Measurements from ENCODE around the gene SMAP2. TPM values are rescaled to one million over a fixed set of nuclear protein-coding genes. Genes with fewer than 3 reads are reported as not detected.

SMAP2 gene
- total and polyA plus RNA-seq, 2 donors (not counting 1 experiment from before 2014, with no cell fraction given) = 16.7 to 28.7 TPM

DNA sequence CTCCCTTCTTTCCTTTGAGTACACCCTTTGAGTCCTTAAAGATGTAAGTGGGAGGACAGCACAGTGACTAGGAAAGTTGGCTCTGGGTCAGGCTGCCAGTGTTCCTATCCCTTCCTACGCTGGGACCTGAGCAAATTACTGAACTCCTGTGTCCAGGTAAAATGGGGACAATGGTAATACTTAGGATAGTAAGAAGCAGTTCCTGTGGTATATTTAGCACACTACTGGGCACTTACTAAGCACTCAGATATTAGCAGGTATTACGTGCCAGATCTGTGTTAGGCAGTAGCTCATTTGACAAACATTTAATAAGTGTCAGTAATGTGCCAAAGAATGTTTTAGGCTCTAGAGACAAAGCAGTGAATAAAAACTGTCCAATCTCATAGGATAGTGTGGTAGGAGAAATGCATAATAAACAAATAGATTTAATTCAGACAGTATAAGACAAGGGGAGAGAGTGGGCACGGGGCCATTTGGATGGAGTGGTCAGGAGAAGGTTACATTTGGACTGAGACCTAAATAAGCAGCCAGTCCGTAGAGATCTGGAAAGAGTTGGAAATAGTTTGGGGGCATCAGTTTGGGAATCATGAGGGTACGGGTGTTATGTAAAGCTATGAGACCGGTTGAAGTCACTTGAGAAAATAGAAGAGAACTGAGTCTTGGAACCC is 50.6 kb downstream of the SMAP2 start:
- Histone ChIP-seq H3K27me3 (ENCODE audit: control insufficient read depth, insufficient read depth, low read length) (no peaks in the 10 kb centered on the region), H3K4me1 (ENCODE audit: control insufficient read depth, extremely low read depth, insufficient read depth, low read length) (peaks cover 6% of the 10 kb centered on the region), H3K79me2 (ENCODE audit: control insufficient read depth, insufficient read depth, low read length) (no peaks in the 10 kb centered on the region), H3K27ac (ENCODE audit: insufficient read depth, low read length) (no peak overlapping the region), H3K9ac (ENCODE audit: insufficient read depth, low read length) (no peak overlapping the region), H4K20me1 (ENCODE audit: control insufficient read depth, extremely low read depth, insufficient read depth, low read length) (no peaks in the 10 kb centered on the region), H2AFZ (ENCODE audit: low read length) (no peak overlapping the region), H3K9me3 (ENCODE audit: control insufficient read depth, insufficient read depth, low read depth, low read length) (no peaks in the 10 kb centered on the region), H3K4me2 (ENCODE audit: extremely low read depth, insufficient read depth, low read length) (no peak overlapping the region), H3K4me3 (replicated peaks in 1 of 4; ENCODE audit: control extremely low read depth in 1 of 4, insufficient read depth in 1 of 4, low read depth in 3 of 4, low read length in 4 of 4) (no peak overlapping the region), H3K36me3 (ENCODE audit: control insufficient read depth, insufficient read depth, low read length) (no peaks in the 10 kb centered on the region)
- DNase-seq (ENCODE audit: low read depth in 2 of 2) = no peak
- TF ChIP-seq, protein P1, sequence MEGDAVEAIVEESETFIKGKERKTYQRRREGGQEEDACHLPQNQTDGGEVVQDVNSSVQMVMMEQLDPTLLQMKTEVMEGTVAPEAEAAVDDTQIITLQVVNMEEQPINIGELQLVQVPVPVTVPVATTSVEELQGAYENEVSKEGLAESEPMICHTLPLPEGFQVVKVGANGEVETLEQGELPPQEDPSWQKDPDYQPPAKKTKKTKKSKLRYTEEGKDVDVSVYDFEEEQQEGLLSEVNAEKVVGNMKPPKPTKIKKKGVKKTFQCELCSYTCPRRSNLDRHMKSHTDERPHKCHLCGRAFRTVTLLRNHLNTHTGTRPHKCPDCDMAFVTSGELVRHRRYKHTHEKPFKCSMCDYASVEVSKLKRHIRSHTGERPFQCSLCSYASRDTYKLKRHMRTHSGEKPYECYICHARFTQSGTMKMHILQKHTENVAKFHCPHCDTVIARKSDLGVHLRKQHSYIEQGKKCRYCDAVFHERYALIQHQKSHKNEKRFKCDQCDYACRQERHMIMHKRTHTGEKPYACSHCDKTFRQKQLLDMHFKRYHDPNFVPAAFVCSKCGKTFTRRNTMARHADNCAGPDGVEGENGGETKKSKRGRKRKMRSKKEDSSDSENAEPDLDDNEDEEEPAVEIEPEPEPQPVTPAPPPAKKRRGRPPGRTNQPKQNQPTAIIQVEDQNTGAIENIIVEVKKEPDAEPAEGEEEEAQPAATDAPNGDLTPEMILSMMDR (conservative IDR thresholded peaks at IDR 0.05 in 1 of 2, IDR thresholded peaks at IDR 0.05 in 1 of 2; ENCODE audit: low read depth in 1 of 2, low read length in 2 of 2) = no peak
- TF ChIP-seq EZH2 (IDR thresholded peaks at IDR 0.05; ENCODE audit: low read length, missing control alignments) = no peak

GRCh38 chr1:40425198-40425597 is 51.7 kb downstream of the SMAP2 start:
- Histone ChIP-seq H3K79me2 (ENCODE audit: control insufficient read depth, insufficient read depth, low read length) (no peaks in the 10 kb centered on the region), H4K20me1 (ENCODE audit: control insufficient read depth, extremely low read depth, insufficient read depth, low read length) (no peaks in the 10 kb centered on the region), H3K27me3 (ENCODE audit: control insufficient read depth, insufficient read depth, low read length) (no peaks in the 10 kb centered on the region), H2AFZ (ENCODE audit: low read length) (no peak overlapping the region), H3K9me3 (ENCODE audit: control insufficient read depth, insufficient read depth, low read depth, low read length) (no peaks in the 10 kb centered on the region), H3K4me3 (replicated peaks in 1 of 4; ENCODE audit: control extremely low read depth in 1 of 4, insufficient read depth in 1 of 4, low read depth in 3 of 4, low read length in 4 of 4) (no peak overlapping the region), H3K9ac (ENCODE audit: insufficient read depth, low read length) (no peak overlapping the region), H3K4me2 (ENCODE audit: extremely low read depth, insufficient read depth, low read length) (no peak overlapping the region), H3K4me1 (ENCODE audit: control insufficient read depth, extremely low read depth, insufficient read depth, low read length) (peaks cover 6% of the 10 kb centered on the region), H3K36me3 (ENCODE audit: control insufficient read depth, insufficient read depth, low read length) (no peaks in the 10 kb centered on the region), H3K27ac (ENCODE audit: insufficient read depth, low read length) (no peak overlapping the region)
- DNase-seq (ENCODE audit: low read depth in 2 of 2) = no peak
- TF ChIP-seq, protein P1 (conservative IDR thresholded peaks at IDR 0.05 in 1 of 2, IDR thresholded peaks at IDR 0.05 in 1 of 2; ENCODE audit: low read depth in 1 of 2, low read length in 2 of 2) = no peak
- no peak for TF ChIP-seq EZH2 (IDR thresholded peaks at IDR 0.05; ENCODE audit: low read length, missing control alignments)

- H3K27me3 ChIP-seq (ENCODE audit: control insufficient read depth, insufficient read depth, low read length) = no peaks in the 10 kb centered on the region
- TF ChIP-seq, protein P1 (conservative IDR thresholded peaks at IDR 0.05 in 1 of 2, IDR thresholded peaks at IDR 0.05 in 1 of 2; ENCODE audit: low read depth in 1 of 2, low read length in 2 of 2) = no peak
- no peak for TF ChIP-seq EZH2 (IDR thresholded peaks at IDR 0.05; ENCODE audit: low read length, missing control alignments)
These were observed 57.9 kb downstream of the SMAP2 start for GRCh38 chr1:40431385-40431784.

More at GRCh38 chr1:40431385-40431784, 57.9 kb downstream of the SMAP2 start:
- Histone ChIP-seq H3K4me2 (ENCODE audit: extremely low read depth, insufficient read depth, low read length) (no peak overlapping the region), H3K9ac (ENCODE audit: insufficient read depth, low read length) (no peak overlapping the region), H2AFZ (ENCODE audit: low read length) (no peak overlapping the region), H4K20me1 (ENCODE audit: control insufficient read depth, extremely low read depth, insufficient read depth, low read length) (no peaks in the 10 kb centered on the region), H3K27ac (ENCODE audit: insufficient read depth, low read length) (no peak overlapping the region), H3K4me3 (replicated peaks in 1 of 4; ENCODE audit: control extremely low read depth in 1 of 4, insufficient read depth in 1 of 4, low read depth in 3 of 4, low read length in 4 of 4) (no peak overlapping the region), H3K9me3 (ENCODE audit: control insufficient read depth, insufficient read depth, low read depth, low read length) (no peaks in the 10 kb centered on the region), H3K4me1 (ENCODE audit: control insufficient read depth, extremely low read depth, insufficient read depth, low read length) (no peaks in the 10 kb centered on the region), H3K79me2 (ENCODE audit: control insufficient read depth, insufficient read depth, low read length) (no peaks in the 10 kb centered on the region), H3K36me3 (ENCODE audit: control insufficient read depth, insufficient read depth, low read length) (no peaks in the 10 kb centered on the region)
- DNase-seq (ENCODE audit: low read depth in 2 of 2) = peak in 1 of 2 donors; percentile 4

Measured in fibroblast of lung (primary cell).